HG02610 (cell line): Measurements from ENCODE around the gene MDFIC.

Source experiments
- ATAC-seq: cut with Tn5 transposase; IDR thresholded peaks from one replicate; pipeline ENCODE4 v1.9.1; 2021; ENCODE audit warnings: mild to moderate bottlenecking, moderate library complexity; ENCODE audit not compliant: unreplicated experiment

MDFIC gene

DNA sequence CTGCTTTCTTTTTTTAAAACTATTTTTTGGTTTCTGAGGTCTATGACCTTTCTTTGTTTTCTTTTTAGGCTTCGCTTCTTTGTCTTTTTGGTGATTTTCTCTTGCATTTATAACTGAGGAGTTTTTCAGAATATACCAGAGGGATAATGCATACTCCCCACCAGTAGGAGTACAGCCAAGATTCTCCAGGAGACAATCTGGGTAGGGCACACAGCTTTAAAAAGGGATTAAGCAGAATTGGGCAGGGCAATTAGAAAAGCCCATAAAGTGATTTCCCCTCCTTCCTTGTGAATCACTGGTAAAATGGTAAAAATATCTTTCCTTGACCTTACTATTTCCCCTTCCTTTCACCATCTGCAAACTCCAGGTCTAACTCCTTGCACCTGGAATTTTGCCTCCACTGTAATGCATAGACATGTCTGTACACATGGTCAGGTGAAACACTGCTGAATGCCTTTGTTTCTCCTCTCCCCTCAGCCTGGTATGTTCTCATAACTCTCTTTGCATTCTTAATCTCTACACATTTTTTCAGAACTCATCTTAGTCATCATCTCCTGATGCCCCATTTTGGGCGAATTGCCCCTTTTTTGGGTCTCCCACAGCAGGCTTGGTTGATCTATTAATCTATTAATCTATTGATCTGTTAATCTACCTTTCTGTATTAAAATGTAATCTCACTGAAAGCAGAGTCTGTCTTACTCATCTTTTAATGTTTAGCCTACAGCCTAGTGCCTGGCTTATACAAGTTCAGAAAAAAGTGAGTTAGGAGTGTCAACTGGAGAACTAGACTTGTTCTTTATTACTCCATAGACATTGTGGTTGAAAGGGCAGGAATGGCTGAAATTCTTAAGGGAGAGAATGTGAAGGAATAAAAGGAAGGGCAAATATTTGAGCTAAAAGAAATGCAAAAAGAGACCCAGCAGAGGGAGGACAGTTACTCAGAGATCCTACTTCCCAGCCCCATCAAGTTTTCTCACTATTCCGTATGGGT is 64.6 kb downstream of the MDFIC start:
- ATAC-seq, result no peak

DNA sequence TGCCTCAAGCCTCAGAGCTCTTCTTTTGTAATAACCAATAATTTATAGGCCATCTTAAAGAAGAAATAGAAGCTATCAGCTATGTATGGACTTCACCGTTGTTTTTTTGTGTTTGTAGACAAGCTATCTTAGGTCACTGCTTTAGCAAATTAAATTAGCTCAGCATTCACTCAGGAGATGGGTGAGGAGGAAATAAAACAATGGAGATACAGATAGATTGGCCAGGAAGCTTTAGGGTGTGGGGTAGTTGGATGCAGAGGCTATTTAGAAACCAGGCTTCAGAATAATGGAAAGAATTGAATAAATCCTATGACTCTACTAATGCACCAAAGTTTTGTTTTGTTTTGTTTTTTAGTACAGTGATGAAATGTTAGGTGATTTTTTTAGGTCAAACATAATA is 66.1 kb downstream of the MDFIC start:
- no peak for ATAC-seq

GRCh38 chr7:114988755-114989375 is 67.0 kb downstream of the MDFIC start:
- no peak for ATAC-seq

DNA sequence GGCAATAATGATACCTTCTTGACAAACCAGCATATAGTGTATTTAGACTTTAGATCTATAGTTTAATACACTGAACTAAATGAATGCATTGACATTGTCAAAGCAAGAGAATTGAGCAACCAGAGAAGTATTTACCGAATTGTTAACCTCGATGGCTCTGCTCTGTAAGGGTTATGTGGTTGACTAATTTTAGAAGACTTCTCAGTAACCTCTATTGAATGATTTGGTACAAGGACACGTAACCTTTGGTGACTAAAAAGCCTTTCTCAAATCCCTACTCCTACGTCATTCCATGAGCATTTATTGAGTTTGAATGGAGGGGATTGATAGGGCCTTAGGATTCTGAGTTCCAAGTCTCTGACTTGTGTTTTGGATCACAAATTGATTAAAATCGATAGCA is 67.6 kb downstream of the MDFIC start:
- ATAC-seq, result no peak

DNA sequence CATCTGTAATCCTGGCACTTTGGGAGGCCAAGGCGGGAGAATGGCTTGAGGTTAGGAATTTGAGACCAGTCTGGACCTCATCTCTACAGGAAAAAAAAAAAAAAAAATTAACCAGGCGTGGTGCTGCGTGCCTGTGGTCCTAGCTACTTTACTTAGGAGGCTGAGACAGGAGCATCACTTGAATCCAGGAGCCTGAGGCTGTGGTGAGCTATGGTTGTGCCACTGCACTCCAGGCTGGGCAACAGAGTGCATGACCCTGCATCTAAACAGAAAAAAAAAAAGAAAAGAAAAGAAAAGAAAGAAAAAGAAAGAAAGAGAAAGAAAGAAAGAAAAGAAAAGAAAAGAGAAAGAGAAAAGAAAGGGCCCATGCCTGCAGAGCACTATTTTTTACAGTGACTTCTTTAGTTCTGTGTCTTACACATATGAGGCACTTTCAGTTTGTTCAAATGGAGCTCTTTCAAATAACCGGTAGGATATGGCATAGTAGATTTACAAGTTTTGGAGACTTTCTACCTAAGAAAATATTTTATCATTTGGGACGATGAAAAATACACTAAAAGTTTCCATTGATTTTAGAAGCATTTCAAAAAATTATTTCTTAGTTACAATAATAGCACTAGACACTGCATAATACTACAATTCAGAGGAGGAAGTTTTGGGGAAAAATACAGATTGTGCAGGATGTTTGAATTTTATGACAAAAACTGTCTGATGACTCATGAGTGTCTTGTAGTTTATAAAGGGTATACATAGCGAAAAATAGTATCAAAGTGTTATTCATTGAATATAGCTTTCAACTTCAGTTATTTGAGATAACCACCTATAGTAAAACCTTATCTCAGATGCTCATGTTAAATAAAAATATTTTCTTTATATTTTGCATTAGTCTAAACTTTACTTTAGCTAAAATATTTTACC is 75.9 kb downstream of the MDFIC start:
- peak; percentile 51 for ATAC-seq

GRCh38 chr7:115004121-115004520 is 82.2 kb downstream of the MDFIC start:
- no peak for ATAC-seq

DNA sequence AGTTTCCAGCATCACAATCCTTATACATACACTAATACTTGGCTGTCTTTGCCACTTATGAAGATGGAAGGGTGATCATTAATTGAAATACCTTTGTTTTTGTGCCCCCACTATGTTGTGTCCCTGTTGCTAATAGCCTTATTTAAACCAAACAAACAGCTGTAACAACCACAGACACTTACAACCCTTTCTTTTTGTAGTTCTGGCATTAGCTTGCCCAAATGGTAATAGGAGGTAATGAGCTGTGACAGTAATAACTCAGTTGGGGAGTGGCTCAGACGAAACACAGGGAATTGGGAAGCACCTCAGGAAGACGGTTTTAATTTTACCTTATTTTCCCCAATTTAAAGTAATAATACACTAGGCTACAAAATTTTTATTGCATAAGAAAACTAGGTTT is 83.4 kb downstream of the MDFIC start:
- no peak for ATAC-seq

DNA sequence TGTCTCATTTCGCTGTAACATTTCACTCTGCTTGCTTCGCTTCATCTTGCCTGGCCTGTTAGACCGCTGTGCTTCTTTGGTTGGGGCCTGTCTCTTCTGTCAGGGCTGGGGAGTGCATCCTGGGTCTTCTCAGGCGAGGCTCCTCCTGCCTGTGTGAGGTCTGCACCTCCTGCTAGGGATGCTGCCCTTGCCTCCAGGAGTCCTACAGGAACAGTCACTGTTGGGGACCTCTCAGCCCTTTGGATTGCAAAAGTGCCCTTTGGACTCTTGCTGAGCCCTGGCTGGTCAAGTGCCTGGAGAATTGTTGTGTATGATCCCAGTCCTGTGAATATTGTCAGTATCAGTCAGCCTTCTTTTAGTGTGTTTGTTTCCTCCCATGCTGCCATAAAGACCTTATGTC is 84.1 kb downstream of the MDFIC start:
- no peak for ATAC-seq

DNA sequence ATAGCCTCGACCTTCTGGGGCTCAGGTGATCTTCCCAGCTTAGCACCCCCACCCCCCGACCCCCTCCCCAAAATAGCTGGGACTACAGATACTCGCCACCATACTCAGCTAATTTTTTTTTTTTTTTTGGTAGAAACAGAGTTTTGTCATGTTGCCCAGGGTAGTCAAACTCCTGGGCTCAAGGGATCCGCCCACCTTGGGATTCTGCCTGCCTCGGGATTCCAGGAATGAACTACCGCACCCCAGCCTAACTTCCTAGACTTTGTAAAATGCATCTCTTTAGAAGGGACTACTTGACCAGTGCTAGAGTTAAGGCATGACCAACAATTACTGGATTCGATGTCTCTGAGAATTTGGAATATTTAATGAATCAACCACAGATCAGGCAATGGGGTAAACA is 85.9 kb downstream of the MDFIC start:
- ATAC-seq, result no peak

DNA sequence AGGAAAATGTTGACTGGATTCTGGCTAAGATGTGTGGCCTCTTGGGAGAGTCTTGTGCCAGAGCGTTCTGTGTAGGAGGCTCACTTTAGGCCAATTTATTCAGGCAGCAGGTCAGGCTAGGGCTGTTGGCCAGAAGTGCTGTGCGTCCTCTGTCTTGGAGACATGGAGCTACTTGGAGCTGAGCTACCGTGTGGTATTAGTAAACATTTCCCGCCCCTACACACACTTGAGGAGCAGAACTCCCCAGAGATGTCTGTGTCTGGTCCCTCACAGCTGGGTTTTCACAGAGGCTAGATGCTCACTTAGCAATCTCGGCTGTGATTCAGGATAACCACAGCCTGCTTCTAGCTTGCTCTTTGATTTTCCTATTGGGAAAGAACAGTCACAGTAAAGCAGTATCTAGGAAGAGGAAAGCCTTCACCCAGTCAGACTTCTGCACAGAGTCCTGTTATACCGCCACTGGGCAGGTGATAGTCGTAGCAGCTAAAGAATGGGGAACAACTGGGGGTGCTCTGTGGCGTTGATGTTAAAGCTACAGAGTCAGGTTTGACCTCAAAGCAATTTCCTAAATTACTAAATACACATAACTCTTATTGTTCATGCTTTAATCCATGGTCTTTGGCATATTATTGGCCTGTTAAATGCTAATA is 86.7 kb downstream of the MDFIC start:
- peak; percentile 42 for ATAC-seq

GRCh38 chr7:115009139-115009538 is 87.2 kb downstream of the MDFIC start:
- peak; percentile 63 for ATAC-seq

- ATAC-seq, result no peak
Observed at GRCh38 chr7:115009736-115010440, 88.0 kb downstream of the MDFIC start.

GRCh38 chr7:115010441-115010820 is 88.5 kb downstream of the MDFIC start:
- no peak for ATAC-seq

DNA sequence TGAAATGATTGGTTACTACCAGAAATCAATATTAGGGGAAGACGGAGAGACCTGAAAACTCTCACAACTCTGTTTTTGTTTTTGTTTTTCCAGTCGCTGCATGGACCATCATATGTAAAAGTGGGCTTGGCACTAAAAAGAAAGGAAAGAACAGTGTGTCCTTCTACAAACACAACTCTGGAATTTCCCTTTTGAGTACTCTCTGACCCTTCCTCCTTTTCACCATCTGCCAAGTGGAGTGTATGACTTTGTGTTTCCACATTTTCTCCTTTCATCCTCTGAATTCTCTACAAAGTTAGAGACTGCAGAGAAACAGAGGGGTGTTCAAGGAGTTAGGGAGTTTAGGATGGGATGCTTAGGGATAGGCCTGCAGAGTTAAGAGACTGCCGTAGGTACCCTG is 92.0 kb downstream of the MDFIC start:
- ATAC-seq, result no peak

DNA sequence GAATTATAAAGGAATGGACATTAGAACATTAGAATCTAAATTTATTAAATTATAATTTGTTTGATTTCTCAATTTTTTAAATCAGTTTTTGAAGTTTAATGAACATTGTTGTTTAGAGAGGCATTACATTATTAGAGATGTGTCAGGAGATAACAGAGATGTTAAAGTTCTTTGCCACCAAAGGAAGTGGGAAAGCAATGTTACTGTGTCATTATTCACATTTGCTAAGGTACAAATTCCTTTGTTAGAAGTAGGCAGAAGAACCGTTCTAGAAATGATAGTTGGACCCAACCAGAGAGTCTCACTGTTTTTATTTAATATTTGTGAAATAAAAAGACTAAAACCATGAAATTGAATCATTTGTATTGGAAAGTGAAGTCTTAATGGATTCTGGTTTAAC is 92.9 kb downstream of the MDFIC start:
- ATAC-seq, result no peak

- ATAC-seq, result no peak
Observed at GRCh38 chr7:115015619-115016018, 93.7 kb downstream of the MDFIC start.

GRCh38 chr7:115019882-115020605 is 98.2 kb downstream of the MDFIC start:
- ATAC-seq, result no peak

GRCh38 chr7:115023219-115023618 is 101.3 kb downstream of the MDFIC start:
- no peak for ATAC-seq

DNA sequence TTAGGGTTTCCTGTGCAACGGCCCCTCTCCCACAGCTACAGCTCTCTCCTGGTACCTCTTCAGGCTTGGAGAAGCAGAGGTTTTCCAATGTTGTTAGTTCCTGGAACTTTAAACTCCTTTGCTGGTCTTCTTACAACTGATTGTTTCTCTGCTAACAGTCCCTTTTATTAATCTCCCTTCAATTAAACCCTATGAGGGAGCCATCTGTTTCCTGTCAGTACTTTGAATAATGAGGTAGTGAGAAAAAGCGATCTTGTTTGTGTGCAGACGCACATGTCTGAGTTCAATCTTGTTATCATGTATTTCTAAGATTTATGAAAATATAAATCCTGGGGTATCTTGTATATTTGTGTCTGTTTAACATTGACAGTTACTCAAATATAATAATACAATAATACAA is 102.4 kb downstream of the MDFIC start:
- no peak for ATAC-seq
